Left lung (tissue), 10 donors: ENCODE data around the gene TMEM91. TPM values are rescaled to one million over a fixed set of nuclear protein-coding genes. Genes with fewer than 3 reads are reported as not detected.
A peak's percentile ranks its signal among the peaks of the same experiment; 100 is the strongest.

Experiments
- ATAC-seq: fragments of 200-7000 bp; cut with Tn5 transposase; one replicate; pipeline ENCODE4 v1.9.1; 2020; ENCODE audit warnings: moderate library complexity
- DNase-seq, 4 donors: peaks; one replicate each; pipeline ENCODE4 v3.0.0-alpha.2; 2013 to 2020
- H3K27ac ChIP-seq, 2 donors: fragments of 200-600 bp; sonication (generic) in 1 of 2; one replicate each; pipeline versions ENCODE4 v1.5.0 to v1.8.0; 2020 to 2021
- H3K27me3 ChIP-seq, 2 donors: fragments of 200-600 bp; sonication (generic) in 1 of 2; one replicate each; pipeline versions ENCODE4 v1.5.0 to v1.8.0; 2020 to 2021
- H3K36me3 ChIP-seq, 2 donors: fragments of 200-600 bp; sonication (generic) in 1 of 2; one replicate each; pipeline versions ENCODE4 v1.5.0 to v1.8.0; 2020 to 2021
- H3K4me1 ChIP-seq, 2 donors: fragments of 200-600 bp; one replicate each; pipeline ENCODE4 v1.8.0; 2021
- H3K4me3 ChIP-seq, 2 donors: fragments of 200-600 bp; sonication (generic) in 1 of 2; one replicate each; pipeline versions ENCODE4 v1.5.0 to v1.8.0; 2020 to 2021; ENCODE audit warnings: mild to moderate bottlenecking in 1 of 2
- H3K9me3 ChIP-seq, 2 donors: fragments of 200-600 bp; sonication (generic) in 1 of 2; one replicate each; pipeline versions ENCODE4 v1.5.0 to v1.8.0; 2020 to 2021
- intact Hi-C, 2 donors: fragments of 100-400 bp; cut with DNase I; formaldehyde crosslinking; loops; one replicate each; pipeline versions ENCODE4 v1.11.2 to v1.14.2; 2022
- polyA plus RNA-seq, 6 donors: library from polyadenylated mRNA; unstranded; fragments of 120-200 nt; gene quantifications; one replicate each; pipeline ENCODE4 v1.2.1, GENCODE V29; 2013; ENCODE audit not compliant: insufficient read length in 6 of 6
- total RNA-seq, 2 donors: library from RNA; stranded (reverse); fragmentation: NEBNext Ultra II Directional; extraction: Animal tissue kit (Norgen Biotek cat#: 25700); gene quantifications; one replicate each; pipeline ENCODE4 v1.2.1, GENCODE V29; 2021
- TF ChIP-seq, protein P1 (sequence below), 2 donors: fragments of 200-600 bp; sonication (generic) in 1 of 2; IDR thresholded peaks; one replicate each; pipeline versions ENCODE4 v1.5.0 to v1.8.0; 2021; ENCODE audit warnings: antibody characterized with exemption in 2 of 2
- donor health status: DM: no; HTN: yes; CAD: no.
- donor health status: DM: no; HTN: no; CAD: no.

TMEM91 gene
- total and polyA plus RNA-seq, 8 donors = 10.1 to 22.0 (median 17.1) TPM

- H3K4me3 ChIP-seq = peak within 1 kb of the TSS; percentile 84 to 94
- intact Hi-C loops = no loop called here
- H3K36me3 ChIP-seq = peaks cover 0 to 5% of the 10 kb centered on the region in 2 donors
- ATAC-seq (peak; percentile 98), DNase-seq (peak; percentile 99 to 100 (median 100))
- H3K27ac ChIP-seq = peak within 1 kb of the TSS; percentile 86 to 93
- TF ChIP-seq, protein P1, sequence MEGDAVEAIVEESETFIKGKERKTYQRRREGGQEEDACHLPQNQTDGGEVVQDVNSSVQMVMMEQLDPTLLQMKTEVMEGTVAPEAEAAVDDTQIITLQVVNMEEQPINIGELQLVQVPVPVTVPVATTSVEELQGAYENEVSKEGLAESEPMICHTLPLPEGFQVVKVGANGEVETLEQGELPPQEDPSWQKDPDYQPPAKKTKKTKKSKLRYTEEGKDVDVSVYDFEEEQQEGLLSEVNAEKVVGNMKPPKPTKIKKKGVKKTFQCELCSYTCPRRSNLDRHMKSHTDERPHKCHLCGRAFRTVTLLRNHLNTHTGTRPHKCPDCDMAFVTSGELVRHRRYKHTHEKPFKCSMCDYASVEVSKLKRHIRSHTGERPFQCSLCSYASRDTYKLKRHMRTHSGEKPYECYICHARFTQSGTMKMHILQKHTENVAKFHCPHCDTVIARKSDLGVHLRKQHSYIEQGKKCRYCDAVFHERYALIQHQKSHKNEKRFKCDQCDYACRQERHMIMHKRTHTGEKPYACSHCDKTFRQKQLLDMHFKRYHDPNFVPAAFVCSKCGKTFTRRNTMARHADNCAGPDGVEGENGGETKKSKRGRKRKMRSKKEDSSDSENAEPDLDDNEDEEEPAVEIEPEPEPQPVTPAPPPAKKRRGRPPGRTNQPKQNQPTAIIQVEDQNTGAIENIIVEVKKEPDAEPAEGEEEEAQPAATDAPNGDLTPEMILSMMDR (IDR thresholded peaks at IDR 0.05) = no peak
- peaks cover 13 to 63% of the 10 kb centered on the region in 2 donors for H3K4me1 ChIP-seq
- H3K27me3 ChIP-seq = no peaks in the 10 kb centered on the region
- H3K9me3 ChIP-seq = no peaks in the 10 kb centered on the region
These were observed 21.0 kb downstream of the TMEM91 start, which contains the start of the genes BCKDHA and EXOSC5 for GRCh38 chr19:41397086-41398049. BCKDHA (plus strand) TSS chr19:41397818; CDS start chr19:41397828, 10 bp downstream. EXOSC5 (minus strand) TSS chr19:41397359; CDS start chr19:41397328, 31 bp downstream.

- intact Hi-C loops = no loop called here
- Histone ChIP-seq H3K4me1 (peaks cover 13 to 63% of the 10 kb centered on the region in 2 donors), H3K27me3 (no peaks in the 10 kb centered on the region), H3K36me3 (peaks cover 0 to 5% of the 10 kb centered on the region in 2 donors), H3K27ac (peak overlapping the region; percentile 86 to 93), H3K4me3 (peak overlapping the region; percentile 84 to 94), H3K9me3 (no peaks in the 10 kb centered on the region)
- ATAC-seq = no peak
- TF ChIP-seq, protein P1 (IDR thresholded peaks at IDR 0.05) = no peak
- DNase-seq = no peak
These were observed 21.7 kb downstream of the TMEM91 start for GRCh38 chr19:41398050-41398418.

GRCh38 chr19:41398598-41398997 is 22.3 kb downstream of the TMEM91 start:
- H3K4me1 ChIP-seq = peaks cover 13 to 61% of the 10 kb centered on the region in 2 donors
- H3K36me3 ChIP-seq = peaks cover 0 to 5% of the 10 kb centered on the region in 2 donors
- H3K4me3 ChIP-seq = peak overlapping the region; percentile 84 to 94
- no peaks in the 10 kb centered on the region for H3K27me3 ChIP-seq
- ATAC-seq (no peak), DNase-seq (no peak)
- H3K9me3 ChIP-seq = no peaks in the 10 kb centered on the region
- H3K27ac ChIP-seq = no peak overlapping the region
- intact Hi-C loops = no loop called here
- TF ChIP-seq, protein P1 (IDR thresholded peaks at IDR 0.05) = no peak

DNA sequence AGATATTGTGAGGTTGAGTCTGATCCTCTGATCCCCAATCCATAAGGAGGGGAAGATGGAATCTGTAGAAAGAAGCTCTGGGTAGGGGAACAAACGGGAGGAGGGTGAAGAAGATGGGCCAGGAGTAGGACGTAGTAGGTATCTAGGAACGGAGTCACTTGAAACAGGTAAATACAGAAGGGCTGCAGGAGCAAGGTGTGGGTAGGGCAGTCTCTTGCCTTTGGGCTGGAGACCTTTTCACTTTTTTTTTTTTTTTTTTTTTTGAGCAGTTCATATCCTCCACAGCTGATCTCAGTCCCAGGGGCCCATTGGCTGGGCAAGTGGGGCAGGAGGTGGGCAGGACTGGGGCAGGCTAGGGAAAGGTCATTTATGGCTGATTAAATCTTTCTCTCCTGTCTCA is 22.8 kb downstream of the TMEM91 start:
- Histone ChIP-seq H3K4me1 (peaks cover 13 to 58% of the 10 kb centered on the region in 2 donors), H3K27ac (no peak overlapping the region), H3K27me3 (no peaks in the 10 kb centered on the region), H3K36me3 (peaks cover 0 to 5% of the 10 kb centered on the region in 2 donors), H3K9me3 (no peaks in the 10 kb centered on the region), H3K4me3 (peak overlapping the region in 1 of 2 donors; percentile 84)
- intact Hi-C loops = no loop called here
- ATAC-seq (no peak), DNase-seq (no peak)
- TF ChIP-seq, protein P1 (IDR thresholded peaks at IDR 0.05) = no peak

GRCh38 chr19:41399525-41399924 is 23.2 kb downstream of the TMEM91 start:
- H3K27ac ChIP-seq = no peak overlapping the region
- intact Hi-C loops = no loop called here
- H3K4me1 ChIP-seq = peaks cover 13 to 58% of the 10 kb centered on the region in 2 donors
- DNase-seq (no peak), ATAC-seq (no peak)
- TF ChIP-seq, protein P1 (IDR thresholded peaks at IDR 0.05) = no peak
- no peaks in the 10 kb centered on the region for H3K9me3 ChIP-seq
- no peaks in the 10 kb centered on the region for H3K27me3 ChIP-seq
- no peak overlapping the region for H3K4me3 ChIP-seq
- peaks cover 0 to 5% of the 10 kb centered on the region in 2 donors for H3K36me3 ChIP-seq
